ENCODE results near the gene ALPK1. TPM values are rescaled to one million over a fixed set of nuclear protein-coding genes. Genes with fewer than 3 reads are reported as not detected.

ALPK1 gene
- total and polyA plus RNA-seq, 2 experiments from 2014 or later = 0.10 to 0.49 TPM

DNA sequence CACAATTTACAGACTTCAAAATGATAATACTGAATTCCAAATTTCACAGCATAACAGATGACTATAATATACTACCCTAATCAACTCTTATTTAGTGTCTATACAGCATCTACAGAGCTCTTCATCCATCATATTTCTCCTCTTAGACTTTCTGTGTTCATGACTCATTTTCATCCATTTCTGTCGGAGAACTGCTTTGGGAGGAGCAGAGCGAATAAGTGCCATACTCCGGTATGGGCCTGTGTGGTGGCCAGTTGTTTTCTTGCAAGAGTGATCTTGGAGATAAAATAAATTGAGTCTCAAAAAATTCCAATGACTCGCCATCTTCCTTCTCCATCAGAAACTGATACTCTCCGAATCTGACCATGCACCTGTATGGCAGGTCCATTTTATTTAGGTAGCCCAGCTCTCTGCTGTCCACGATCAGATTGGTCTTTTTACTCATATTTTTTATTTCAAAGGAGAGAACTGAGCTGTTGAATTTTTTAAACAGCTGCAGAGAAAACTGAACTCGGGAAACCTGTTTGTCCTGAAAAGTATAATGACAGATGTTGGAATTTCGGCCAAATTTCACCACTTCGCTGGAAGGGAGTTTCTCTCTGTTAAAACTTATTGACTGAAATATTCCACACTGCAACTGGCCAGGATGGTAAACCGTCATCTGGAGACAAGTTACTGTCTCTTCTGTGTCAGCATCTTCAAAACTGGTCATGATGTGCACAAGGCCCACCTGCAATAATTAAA, 19.3 kb upstream of the ALPK1 start:
- Histone ChIP-seq H3K4me1 (ENCODE audit: insufficient read depth) (no peaks in the 10 kb centered on the region), H2AFZ (no peak overlapping the region), H3K27ac (ENCODE audit: low read depth) (no peak overlapping the region), H3K4me3 (no peak overlapping the region), H3K9me2 (ENCODE audit: insufficient read depth) (no peaks in the 10 kb centered on the region), H4K20me1 (replicated peaks; ENCODE audit: insufficient read depth) (no peaks in the 10 kb centered on the region), H3K79me2 (replicated peaks; ENCODE audit: insufficient read depth) (no peaks in the 10 kb centered on the region), H3F3A (replicated peaks; ENCODE audit: low read depth) (no peaks in the 10 kb centered on the region), H3K27me3 (ENCODE audit: insufficient read depth) (no peaks in the 10 kb centered on the region), H3K4me2 (no peak overlapping the region), H3K36me3 (ENCODE audit: insufficient read depth) (no peaks in the 10 kb centered on the region)
- ATAC-seq = no peak
- no peak for DNase-seq (ENCODE audit: low spot score)
- no peak overlapping the region for H3K27ac Mint-ChIP-seq
- H3K4me1 Mint-ChIP-seq = peaks cover 2% of the 10 kb centered on the region; the same call in 1 of the 3 replicates
- TF ChIP-seq, protein P1, sequence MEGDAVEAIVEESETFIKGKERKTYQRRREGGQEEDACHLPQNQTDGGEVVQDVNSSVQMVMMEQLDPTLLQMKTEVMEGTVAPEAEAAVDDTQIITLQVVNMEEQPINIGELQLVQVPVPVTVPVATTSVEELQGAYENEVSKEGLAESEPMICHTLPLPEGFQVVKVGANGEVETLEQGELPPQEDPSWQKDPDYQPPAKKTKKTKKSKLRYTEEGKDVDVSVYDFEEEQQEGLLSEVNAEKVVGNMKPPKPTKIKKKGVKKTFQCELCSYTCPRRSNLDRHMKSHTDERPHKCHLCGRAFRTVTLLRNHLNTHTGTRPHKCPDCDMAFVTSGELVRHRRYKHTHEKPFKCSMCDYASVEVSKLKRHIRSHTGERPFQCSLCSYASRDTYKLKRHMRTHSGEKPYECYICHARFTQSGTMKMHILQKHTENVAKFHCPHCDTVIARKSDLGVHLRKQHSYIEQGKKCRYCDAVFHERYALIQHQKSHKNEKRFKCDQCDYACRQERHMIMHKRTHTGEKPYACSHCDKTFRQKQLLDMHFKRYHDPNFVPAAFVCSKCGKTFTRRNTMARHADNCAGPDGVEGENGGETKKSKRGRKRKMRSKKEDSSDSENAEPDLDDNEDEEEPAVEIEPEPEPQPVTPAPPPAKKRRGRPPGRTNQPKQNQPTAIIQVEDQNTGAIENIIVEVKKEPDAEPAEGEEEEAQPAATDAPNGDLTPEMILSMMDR (conservative IDR thresholded peaks at IDR 0.05; ENCODE audit: low read depth in 2 of 2) = no peak
- TF ChIP-seq JUNB (IDR thresholded peaks at IDR 0.05; ENCODE audit: unreplicated experiment) (no peak), ZNF331 (CRISPR knock-in tag; IDR thresholded peaks at IDR 0.05; ENCODE audit: low read depth) (no peak), NANOG (IDR thresholded peaks at IDR 0.05; ENCODE audit: borderline replicate concordance) (no peak), CREB1 (CRISPR knock-in tag; IDR thresholded peaks at IDR 0.05; ENCODE audit: low read depth) (no peak), ZNF114 (CRISPR knock-in tag; IDR thresholded peaks at IDR 0.05) (no peak), EZH2phosphoT487 (IDR thresholded peaks at IDR 0.05; ENCODE audit: unreplicated experiment) (no peak), STAT1 (IDR thresholded peaks at IDR 0.05; ENCODE audit: unreplicated experiment) (no peak), POLR2AphosphoS5 (IDR thresholded peaks at IDR 0.05; ENCODE audit: low read depth) (no peak)
- TF ChIP-seq, protein P2, sequence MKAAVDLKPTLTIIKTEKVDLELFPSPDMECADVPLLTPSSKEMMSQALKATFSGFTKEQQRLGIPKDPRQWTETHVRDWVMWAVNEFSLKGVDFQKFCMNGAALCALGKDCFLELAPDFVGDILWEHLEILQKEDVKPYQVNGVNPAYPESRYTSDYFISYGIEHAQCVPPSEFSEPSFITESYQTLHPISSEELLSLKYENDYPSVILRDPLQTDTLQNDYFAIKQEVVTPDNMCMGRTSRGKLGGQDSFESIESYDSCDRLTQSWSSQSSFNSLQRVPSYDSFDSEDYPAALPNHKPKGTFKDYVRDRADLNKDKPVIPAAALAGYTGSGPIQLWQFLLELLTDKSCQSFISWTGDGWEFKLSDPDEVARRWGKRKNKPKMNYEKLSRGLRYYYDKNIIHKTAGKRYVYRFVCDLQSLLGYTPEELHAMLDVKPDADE (IDR thresholded peaks at IDR 0.05) = no peak
- TF ChIP-seq, protein P3, sequence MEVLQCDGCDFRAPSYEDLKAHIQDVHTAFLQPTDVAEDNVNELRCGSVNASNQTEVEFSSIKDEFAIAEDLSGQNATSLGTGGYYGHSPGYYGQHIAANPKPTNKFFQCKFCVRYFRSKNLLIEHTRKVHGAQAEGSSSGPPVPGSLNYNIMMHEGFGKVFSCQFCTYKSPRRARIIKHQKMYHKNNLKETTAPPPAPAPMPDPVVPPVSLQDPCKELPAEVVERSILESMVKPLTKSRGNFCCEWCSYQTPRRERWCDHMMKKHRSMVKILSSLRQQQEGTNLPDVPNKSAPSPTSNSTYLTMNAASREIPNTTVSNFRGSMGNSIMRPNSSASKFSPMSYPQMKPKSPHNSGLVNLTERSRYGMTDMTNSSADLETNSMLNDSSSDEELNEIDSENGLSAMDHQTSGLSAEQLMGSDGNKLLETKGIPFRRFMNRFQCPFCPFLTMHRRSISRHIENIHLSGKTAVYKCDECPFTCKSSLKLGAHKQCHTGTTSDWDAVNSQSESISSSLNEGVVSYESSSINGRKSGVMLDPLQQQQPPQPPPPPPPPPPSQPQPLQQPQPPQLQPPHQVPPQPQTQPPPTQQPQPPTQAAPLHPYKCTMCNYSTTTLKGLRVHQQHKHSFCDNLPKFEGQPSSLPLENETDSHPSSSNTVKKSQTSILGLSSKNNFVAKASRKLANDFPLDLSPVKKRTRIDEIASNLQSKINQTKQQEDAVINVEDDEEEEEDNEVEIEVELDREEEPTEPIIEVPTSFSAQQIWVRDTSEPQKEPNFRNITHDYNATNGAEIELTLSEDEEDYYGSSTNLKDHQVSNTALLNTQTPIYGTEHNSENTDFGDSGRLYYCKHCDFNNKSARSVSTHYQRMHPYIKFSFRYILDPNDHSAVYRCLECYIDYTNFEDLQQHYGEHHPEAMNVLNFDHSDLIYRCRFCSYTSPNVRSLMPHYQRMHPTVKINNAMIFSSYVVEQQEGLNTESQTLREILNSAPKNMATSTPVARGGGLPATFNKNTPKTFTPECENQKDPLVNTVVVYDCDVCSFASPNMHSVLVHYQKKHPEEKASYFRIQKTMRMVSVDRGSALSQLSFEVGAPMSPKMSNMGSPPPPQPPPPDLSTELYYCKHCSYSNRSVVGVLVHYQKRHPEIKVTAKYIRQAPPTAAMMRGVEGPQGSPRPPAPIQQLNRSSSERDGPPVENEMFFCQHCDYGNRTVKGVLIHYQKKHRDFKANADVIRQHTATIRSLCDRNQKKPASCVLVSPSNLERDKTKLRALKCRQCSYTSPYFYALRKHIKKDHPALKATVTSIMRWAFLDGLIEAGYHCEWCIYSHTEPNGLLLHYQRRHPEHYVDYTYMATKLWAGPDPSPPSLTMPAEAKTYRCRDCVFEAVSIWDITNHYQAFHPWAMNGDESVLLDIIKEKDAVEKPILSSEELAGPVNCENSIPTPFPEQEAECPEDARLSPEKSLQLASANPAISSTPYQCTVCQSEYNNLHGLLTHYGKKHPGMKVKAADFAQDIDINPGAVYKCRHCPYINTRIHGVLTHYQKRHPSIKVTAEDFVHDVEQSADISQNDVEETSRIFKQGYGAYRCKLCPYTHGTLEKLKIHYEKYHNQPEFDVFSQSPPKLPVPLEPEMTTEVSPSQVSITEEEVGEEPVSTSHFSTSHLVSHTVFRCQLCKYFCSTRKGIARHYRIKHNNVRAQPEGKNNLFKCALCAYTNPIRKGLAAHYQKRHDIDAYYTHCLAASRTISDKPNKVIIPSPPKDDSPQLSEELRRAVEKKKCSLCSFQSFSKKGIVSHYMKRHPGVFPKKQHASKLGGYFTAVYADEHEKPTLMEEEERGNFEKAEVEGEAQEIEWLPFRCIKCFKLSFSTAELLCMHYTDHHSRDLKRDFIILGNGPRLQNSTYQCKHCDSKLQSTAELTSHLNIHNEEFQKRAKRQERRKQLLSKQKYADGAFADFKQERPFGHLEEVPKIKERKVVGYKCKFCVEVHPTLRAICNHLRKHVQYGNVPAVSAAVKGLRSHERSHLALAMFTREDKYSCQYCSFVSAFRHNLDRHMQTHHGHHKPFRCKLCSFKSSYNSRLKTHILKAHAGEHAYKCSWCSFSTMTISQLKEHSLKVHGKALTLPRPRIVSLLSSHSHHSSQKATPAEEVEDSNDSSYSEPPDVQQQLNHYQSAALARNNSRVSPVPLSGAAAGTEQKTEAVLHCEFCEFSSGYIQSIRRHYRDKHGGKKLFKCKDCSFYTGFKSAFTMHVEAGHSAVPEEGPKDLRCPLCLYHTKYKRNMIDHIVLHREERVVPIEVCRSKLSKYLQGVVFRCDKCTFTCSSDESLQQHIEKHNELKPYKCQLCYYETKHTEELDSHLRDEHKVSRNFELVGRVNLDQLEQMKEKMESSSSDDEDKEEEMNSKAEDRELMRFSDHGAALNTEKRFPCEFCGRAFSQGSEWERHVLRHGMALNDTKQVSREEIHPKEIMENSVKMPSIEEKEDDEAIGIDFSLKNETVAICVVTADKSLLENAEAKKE (CRISPR knock-in tag; IDR thresholded peaks at IDR 0.05) = no peak
- H3K36me3 Mint-ChIP-seq (ENCODE audit: low read depth) = peaks cover 5% of the 10 kb centered on the region; the same call in 2 of the 3 replicates
- H3K27me3 Mint-ChIP-seq (ENCODE audit: insufficient read depth, low read depth, poor library complexity) = peaks cover 4% of the 10 kb centered on the region
- peaks cover 11% of the 10 kb centered on the region for H3K9me3 Mint-ChIP-seq
- H3K4me3 Mint-ChIP-seq = no peak overlapping the region

Measured in GM23338 (cell line).